Measurements from ENCODE around the gene GLDC. TPM values are rescaled to one million over a fixed set of nuclear protein-coding genes. Genes with fewer than 3 reads are reported as not detected.
"Not testable (repeated sequence)": the region's sequence is repeated elsewhere in the genome, so short reads cannot be mapped to it uniquely, and the experiment has no call there.

GLDC gene
- total RNA-seq, 4 donors from 2014 or later = 0.42 to 6.4 (median 4.7) TPM; not detected in 1

DNA sequence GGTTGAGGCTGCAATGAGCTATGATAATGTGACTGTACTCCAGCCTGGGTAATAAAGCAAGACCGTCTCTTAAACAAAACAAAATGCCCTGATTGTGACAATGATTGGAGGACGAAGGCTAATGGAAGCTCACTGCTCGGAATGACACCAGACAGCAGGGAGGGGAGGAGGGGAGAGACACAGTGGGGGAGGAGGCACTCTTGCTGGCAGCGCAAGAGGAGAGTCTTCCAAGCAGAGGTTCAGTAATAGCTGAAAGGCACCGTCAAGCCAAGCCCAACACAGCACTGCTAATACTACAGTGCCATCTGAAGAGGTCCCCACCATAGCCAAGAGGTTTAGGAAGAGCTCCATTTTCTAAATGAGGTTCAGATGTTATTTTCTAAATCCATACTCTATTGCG, 102.3 kb downstream of the GLDC start:
- intact Hi-C loops (cut with DNase I; ENCODE audit: low total_unique reads) = no loop called here
- no peak for TF ChIP-seq CTCF (IDR thresholded peaks at IDR 0.05)
- no peak for TF ChIP-seq POLR2A (IDR thresholded peaks at IDR 0.05)
- DNase-seq (ENCODE audit: low spot score in 2 of 2) = no peak
- 52 to 57% methylated on average over 6 of the region's 6 CpGs for WGBS, 2 donors
- no peak overlapping the region for H3K4me3 ChIP-seq (ENCODE audit: low read depth, poor library complexity, severe bottlenecking)

GRCh38 chr9:6542617-6543016, 102.9 kb downstream of the GLDC start:
- H3K4me3 ChIP-seq (ENCODE audit: low read depth, poor library complexity, severe bottlenecking); DNase-seq (ENCODE audit: low spot score in 2 of 2); intact Hi-C loops (cut with DNase I; ENCODE audit: low total_unique reads): not testable (repeated sequence)
- WGBS, 2 donors = 95% methylated on average over 5 of the region's 5 CpGs

- WGBS, 2 donors = 66 to 83% methylated on average over 3 of the region's 3 CpGs
- no peak overlapping the region for H3K4me3 ChIP-seq (ENCODE audit: low read depth, poor library complexity, severe bottlenecking)
- DNase-seq (ENCODE audit: low spot score in 2 of 2) = no peak
- TF ChIP-seq POLR2A (IDR thresholded peaks at IDR 0.05) (no peak), CTCF (IDR thresholded peaks at IDR 0.05) (no peak)
- intact Hi-C loops (cut with DNase I; ENCODE audit: low total_unique reads) = no loop called here
These were observed 106.9 kb downstream of the GLDC start for GRCh38 chr9:6538666-6539071.

DNA sequence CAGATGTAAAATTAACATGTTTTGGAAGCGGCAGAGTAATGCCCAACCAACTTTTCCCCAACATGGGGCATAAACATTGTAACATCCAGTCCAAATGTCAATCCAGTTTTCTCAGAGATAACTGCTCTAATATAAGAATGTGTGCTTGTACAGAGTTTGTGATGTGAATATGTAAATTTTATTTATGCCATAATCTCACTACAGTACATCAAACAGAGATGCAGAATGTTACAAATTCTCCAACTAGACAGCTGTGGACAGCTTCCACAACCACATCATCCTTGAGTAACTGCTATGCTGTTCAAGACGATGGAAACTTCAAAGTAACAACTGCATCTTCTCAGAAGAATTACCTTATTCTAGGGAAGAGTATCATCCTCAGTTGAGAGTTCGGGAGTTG, 109.9 kb downstream of the GLDC start:
- DNase-seq (ENCODE audit: low spot score in 2 of 2) = no peak
- H3K4me3 ChIP-seq (ENCODE audit: low read depth, poor library complexity, severe bottlenecking) = no peak overlapping the region
- intact Hi-C loops (cut with DNase I; ENCODE audit: low total_unique reads) = no loop called here
- no peak for TF ChIP-seq POLR2A (IDR thresholded peaks at IDR 0.05)
- no peak for TF ChIP-seq CTCF (IDR thresholded peaks at IDR 0.05)
- WGBS, 2 donors = 85 to 88% methylated on average over 3 of the region's 3 CpGs

DNA sequence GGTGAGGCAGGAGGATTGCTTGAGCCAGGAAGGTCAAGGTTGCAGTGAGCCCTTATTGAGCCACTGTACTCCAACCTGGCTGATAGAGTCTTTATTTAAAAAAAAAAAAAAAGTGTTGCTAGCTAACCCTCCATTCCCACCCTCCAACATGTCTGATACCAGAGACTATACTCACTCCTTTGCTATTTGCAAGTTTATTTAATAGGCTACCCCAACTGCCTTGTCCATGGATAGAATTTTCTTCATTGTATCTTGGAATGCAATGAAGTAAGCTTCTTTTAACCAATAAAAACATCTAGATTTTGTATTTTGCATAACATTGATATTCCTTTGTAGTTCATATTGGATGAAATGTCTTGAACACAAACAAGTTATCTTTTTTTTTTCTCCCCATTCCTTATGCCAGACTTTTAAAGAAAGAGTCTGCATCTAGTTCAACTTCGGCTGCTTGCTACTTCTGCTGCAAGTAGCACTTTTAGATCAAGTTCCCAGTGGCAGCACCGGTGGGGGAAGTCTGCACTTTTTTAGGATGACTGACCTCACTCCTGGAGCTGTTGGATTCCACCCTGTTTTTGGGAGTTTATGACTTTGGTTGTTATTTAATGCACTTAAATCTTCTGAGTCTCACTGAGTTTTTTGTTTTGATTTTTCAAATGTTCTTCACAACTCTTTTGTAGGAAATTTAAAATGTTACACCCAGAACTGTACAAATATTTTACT, 120.0 kb downstream of the GLDC start:
- no peak for DNase-seq (ENCODE audit: low spot score in 2 of 2)
- H3K4me3 ChIP-seq (ENCODE audit: low read depth, poor library complexity, severe bottlenecking) = no peak overlapping the region
- TF ChIP-seq POLR2A (IDR thresholded peaks at IDR 0.05) (no peak), CTCF (IDR thresholded peaks at IDR 0.05) (no peak)
- intact Hi-C loops (cut with DNase I; ENCODE audit: low total_unique reads) = no loop called here
- WGBS, 2 donors = 40 to 62% methylated on average over 2 of the region's 2 CpGs

GRCh38 chr9:6522263-6522662, 123.3 kb downstream of the GLDC start:
- H3K4me3 ChIP-seq (ENCODE audit: low read depth, poor library complexity, severe bottlenecking) = no peak overlapping the region
- intact Hi-C loops (cut with DNase I; ENCODE audit: low total_unique reads) = no loop called here
- 93 to 97% methylated on average over 4 of the region's 4 CpGs for WGBS, 2 donors
- TF ChIP-seq POLR2A (IDR thresholded peaks at IDR 0.05) (no peak), CTCF (IDR thresholded peaks at IDR 0.05) (no peak)
- no peak for DNase-seq (ENCODE audit: low spot score in 2 of 2)

All from lower leg skin (tissue), 4 donors.